Right ventricle myocardium inferior (tissue), 1 donor: ENCODE measurements around the gene NFAT5. TPM values are rescaled to one million over a fixed set of nuclear protein-coding genes. Genes with fewer than 3 reads are reported as not detected.
"Not testable (repeated sequence)": the region's sequence is repeated elsewhere in the genome, so short reads cannot be mapped to it uniquely, and the experiment has no call there.

Experiments used
- ATAC-seq: fragments of 200-7000 bp; cut with Tn5 transposase; one replicate; pipeline ENCODE4 v1.9.1; 2020; ENCODE audit warnings: mild to moderate bottlenecking, moderate library complexity
- DNase-seq: peaks from one replicate; pipeline ENCODE4 v3.0.0; 2021; ENCODE audit errors: missing footprints
- intact Hi-C: fragments of 100-400 bp; cut with DNase I; formaldehyde crosslinking; loops from one replicate; pipeline ENCODE4 v1.11.0; 2022
- total RNA-seq: library from RNA; stranded (reverse); fragmentation: NEBNext Ultra II Directional; extraction: Animal tissue kit (Norgen Biotek cat#: 25700); gene quantifications from one replicate; pipeline ENCODE4 v1.2.1, GENCODE V29; 2021
- donor health status: DM: no; HTN: yes; CAD: no; lungs with severe emphysema.

NFAT5 gene
- total RNA-seq, 1 donor from 2014 or later = 16.2 TPM

DNA sequence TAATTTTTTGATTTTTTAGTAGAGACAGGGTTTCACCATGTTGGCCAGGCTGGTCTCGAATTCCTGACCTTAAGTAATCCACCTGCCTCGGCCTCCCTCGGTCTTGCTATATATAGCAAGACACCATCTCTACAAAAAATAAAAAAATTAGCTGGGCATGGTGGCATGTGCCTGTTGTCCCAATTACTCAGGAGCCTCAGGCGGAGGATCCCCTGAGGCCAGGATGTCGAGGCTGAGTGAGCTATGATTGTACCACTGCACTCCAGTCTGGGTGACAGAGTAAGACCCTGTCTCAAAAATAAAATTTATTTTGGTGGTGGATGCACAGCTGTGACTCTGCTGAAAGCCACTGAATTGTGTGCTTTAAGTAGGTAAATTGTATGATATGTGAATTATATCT lies 18.7 kb downstream of the NFAT5 start:
- DNase-seq, intact Hi-C loops, ATAC-seq: not testable (repeated sequence)

DNA sequence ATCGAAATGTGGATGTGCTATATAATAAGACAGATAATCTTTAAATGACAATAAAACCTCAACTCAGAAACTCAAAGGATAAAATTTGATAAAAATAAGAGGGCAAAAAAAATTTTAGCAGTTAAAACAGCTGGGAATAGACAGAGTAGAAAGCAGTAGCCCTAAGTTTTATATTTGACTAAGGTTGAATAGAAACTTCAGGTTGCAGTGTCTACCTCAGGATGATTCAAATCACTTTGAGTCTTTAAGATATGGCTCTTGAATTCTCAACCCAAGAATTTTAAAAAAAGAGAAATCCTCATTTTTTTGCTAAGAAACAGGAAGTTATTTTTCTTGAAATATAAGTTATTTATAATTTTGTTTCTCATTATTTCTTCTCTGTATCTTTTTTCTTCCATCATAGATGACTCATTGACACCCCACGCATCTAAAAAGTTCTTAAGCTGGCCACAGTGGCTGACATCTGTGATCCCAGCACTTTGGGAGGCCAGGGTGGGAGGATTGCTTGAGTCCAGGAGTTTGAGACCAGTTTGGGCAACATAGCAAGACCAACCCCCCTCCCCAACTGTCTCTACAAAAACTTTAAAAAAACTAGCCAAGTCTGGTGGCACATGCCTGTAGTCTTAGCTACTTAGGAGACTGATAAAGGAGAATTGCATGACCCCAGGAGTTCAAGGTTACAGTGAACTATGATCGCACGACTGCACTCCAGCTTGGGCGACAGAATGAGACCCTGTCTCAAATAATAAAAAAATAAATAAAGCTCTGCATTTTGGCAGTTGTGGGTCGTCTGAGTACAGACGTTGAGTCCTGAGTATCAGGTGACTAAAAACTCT lies 23.9 kb downstream of the NFAT5 start:
- no peak for ATAC-seq

DNA sequence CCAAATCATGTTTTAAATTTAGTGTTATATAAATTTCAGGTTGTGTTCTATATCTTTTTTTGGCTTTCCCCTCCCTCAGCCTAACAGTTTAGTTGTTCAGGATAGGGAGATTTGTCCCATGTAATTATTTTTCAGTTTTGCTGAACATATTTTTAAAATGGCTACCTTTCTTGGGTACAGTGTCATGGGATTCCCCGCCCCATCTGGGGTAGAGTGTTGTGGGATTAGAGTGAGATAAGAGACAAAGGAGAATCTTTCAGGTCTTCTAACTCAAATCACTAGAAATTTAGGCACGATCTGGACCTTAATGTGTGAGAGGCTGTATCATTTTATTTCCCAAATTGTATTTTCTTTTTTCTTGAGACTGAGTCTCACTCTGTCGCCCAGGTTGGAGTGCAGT lies 24.8 kb downstream of the NFAT5 start:
- intact Hi-C loops = no loop called here
- DNase-seq = no peak
- ATAC-seq = no peak

More for the DNA sequence above, 23.9 kb downstream of the NFAT5 start:
- no peak for DNase-seq
- intact Hi-C loops = no loop called here

DNA sequence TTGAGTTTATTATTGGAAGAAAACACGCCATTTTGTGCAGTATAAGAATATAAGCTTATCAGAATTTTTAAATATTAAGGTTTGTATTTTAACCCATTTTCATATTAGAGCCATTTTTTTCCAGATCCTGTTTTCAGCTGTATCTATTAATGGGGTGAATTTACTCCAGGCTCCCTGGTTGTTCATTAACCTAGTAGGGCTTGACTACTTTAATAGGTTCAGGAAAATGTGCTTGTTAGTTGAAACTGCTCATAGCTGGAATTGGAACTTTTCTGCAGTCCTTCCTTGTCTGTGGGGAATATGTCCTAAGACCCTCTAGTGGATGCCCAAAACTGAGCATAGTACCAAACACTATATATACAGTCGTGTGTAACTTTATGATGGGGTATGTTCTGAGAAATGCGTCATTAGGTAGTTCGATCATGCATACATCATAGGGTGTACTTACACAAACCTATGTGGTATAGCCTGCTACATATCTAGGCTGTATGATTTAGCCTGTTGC lies 28.0 kb downstream of the NFAT5 start:
- ATAC-seq (no peak), DNase-seq (no peak)
- intact Hi-C loops = no loop called here

DNA sequence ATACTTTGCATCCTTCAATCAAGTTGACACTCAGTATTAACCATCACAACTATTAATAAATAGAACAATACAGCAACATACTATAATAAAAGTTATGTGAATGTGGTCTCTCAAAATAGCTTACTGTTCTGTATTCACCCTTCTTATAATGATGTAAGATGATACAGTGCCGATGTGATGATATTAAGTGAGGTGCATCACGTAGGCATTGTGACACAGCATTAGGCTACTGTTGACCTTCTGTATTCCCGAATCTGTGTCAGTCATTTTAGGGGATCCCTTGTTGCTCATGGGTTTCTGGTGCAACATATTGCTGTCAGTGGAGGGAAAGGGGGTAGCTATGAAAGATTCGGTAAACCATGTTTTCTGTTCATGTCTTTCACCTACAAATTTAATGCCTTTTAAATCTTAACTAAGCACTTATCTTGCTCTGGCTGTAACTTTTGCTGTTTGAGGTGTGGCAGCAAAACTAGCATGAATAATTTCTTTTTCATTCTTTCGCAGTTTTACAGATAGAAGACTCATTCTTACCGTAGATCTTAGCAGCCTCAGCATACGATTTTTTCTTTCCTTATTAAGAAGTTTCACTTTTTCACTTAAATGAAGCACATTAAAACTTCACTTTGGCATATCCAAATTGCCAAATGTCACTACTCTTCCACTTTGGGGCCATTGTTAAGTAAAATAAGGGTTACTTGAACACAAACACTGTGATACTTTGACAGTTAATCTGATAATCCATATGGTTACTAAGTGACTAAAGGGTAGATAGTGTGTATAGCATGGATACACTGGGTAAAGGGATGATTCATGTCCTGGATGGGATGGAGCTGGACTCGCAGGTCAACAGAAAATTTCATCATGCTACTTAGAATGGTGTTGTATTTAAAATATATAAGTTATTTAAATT lies 29.6 kb downstream of the NFAT5 start:
- no peak for DNase-seq
- ATAC-seq = no peak
- intact Hi-C loops = no loop called here

DNA sequence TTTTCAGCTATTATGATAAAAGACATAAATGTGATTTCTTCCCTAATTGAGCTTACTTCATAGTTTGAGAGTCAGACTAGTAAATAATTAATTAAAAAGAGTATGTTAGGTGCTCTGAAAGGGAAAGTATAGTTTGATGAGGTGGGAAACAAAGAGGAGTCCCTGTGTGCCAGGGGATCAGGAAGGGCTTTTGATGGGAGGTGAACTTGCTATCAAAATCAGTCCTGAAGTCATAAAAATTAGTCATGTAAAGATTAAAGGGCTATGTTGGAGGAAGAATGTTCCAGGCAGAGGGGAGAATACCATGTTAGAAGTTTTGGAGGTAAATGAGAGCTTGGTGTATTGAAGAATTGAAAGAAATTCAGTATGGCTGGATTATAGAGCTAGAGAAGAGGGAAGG lies 31.0 kb downstream of the NFAT5 start:
- ATAC-seq = no peak

DNA sequence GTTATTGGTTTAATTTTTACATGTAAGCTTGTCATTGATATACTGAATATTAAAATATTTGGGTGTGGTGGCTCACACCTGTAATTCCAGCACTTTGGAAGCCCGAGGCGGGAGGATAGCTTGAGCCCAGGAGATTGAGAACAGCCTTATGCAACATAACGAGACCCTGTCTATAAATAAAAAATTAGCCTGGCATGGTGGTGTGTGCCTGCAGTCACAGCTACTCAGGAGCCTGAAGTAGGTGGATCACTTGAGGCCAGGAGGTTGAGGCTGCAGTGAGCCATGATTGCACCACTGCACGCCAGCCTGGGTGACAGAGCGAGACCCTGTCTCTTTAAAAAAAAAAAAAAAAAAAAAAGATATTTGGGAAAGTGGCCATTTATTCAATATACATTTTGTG lies 32.3 kb downstream of the NFAT5 start:
- ATAC-seq (peak; percentile 34), DNase-seq (no peak)
- intact Hi-C loops = no loop called here

More for the DNA sequence above, 31.0 kb downstream of the NFAT5 start:
- intact Hi-C loops = no loop called here
- DNase-seq = no peak

DNA sequence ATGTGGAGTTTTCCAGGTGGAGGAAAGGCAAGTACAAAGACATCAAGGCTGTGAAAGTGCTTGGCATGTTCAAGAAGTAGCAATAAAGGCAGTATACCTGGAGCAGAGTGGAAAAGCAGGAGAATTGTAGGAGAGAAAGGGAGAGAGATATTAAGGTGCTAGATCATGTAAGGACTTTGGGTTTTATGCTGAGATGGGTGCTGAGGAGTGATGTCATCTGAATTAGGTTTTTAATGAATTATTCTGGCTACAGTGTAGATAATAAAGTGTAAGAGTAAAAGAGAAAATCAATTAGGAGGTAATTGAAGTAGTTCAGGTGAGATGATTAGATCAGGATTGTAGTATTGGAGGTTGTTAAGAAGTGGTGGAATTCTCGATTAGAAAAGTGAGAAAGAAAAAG lies 34.0 kb downstream of the NFAT5 start:
- intact Hi-C loops = no loop called here
- no peak for ATAC-seq
- DNase-seq = no peak

DNA sequence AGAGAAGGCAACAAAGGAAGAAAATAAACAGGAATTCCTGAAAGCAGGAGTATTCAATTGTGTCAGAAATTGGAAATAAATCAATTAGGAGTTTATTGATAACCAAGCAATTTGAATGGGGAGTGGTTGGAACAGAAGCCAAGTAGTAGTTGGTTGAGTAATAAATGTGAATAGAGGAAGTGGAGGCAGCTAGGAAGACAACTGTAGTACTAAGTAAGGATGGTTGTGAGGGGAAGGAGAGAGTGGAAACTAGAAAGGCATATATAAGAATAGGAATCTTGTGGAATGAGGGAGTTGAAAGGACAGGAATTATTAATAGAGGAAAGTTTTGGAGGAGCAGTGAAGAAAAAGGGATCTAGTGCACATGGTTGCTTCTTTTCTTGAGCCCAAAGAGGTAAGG lies 34.4 kb downstream of the NFAT5 start:
- no peak for ATAC-seq
- DNase-seq = no peak
- intact Hi-C loops = no loop called here

DNA sequence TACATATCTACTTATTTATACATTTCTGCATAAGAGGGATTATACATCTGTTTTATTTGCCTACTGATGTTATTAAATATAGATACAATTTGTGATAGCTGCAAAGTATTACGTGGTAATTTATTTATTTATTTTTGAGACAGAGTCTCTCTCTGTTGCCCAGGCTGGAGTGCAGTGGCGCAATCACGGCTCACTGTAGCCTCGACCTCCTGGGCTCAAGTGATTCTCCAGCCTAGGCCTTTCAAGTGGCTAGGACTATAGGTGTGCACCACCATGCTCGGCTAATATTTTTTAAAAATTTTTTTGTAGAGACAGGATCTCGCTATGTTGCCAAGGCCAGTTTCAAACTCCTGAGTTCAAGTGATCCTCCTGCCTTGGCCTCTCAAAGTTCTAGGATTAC lies 35.5 kb downstream of the NFAT5 start:
- ATAC-seq (no peak), DNase-seq (no peak)
- intact Hi-C loops = no loop called here

DNA sequence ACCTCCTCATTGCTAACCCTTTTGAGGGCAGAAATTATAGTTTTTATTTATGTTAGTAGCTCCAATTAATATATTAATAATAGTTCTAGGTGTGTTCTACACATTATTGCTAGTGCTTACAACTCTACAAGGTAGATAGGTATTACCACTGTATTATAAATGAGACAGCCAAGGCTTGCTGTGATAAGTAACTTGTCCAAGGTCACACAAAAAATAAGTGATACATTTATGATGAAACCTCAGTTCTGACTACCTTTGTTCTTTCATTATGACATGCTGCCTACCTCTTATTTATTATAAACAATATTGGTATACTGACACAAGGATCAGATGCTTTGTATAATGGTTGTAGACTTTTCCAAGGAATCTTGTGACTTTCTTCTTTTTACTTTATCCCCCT lies 41.2 kb downstream of the NFAT5 start:
- intact Hi-C loops = no loop called here
- no peak for ATAC-seq
- DNase-seq = no peak

DNA sequence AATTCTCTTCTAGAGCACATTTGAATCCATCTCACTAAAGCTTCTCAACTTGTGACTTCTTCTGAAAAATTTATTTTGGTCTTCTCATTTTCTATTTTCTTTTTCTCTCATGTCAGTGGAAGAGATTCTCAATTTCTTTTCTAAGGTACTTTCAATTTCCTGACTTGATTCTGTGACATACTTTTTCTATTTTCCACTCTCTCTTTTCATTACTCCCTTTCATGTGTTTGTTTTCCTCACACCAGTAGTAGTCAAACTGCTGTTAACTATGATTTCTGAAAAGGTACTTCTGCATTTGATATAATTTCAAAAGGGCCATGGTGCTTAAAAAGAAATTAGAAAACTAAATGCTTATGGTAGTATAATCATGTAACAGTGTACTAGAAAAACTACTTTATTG lies 41.9 kb downstream of the NFAT5 start:
- ATAC-seq (no peak), DNase-seq (no peak)
- intact Hi-C loops = no loop called here

DNA sequence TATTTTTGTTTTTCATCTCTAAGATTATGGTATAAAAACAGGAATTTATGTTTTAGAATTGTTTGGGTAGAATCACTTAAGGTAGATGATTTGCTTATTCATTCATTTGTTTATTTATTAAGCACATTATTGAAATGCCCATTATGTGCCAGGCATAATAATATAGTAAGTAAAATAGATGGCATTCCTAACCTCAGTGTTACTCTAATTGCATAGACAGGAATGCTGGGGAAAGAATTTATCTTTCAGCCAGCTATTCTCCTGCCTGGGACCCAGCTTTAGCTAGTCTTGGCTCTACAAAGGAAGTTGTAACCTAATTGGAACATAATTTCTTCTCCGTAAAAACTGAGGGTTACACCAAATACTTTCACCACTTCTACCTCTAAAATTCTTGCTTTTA lies 44.6 kb downstream of the NFAT5 start:
- intact Hi-C loops = no loop called here
- DNase-seq (no peak), ATAC-seq (no peak)

DNA sequence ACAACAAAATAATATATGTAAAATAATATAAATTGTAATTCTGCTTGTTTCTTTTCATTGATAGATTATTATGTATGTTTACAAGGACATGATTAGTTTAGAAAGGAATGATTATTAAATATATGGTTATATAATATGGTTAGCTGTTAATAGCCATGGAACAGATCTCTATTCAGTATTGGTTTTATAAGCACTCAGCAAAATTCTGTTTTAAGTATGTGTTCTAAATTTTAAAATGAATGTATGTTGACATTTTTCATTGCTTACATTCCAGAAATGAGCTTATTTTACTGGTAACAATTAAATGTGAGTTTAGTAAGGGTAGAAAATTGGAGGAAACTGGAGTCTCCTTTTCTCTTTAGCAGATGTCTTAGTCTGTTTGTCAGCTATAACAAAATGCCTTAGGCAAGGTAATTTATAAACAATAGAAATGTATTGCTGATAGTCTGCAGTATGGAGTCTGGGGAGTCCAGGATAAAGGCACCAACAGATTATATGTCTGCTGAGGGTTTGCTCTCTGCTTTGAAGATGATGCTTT lies 45.4 kb downstream of the NFAT5 start:
- intact Hi-C loops = no loop called here
- DNase-seq = no peak
- no peak for ATAC-seq

DNA sequence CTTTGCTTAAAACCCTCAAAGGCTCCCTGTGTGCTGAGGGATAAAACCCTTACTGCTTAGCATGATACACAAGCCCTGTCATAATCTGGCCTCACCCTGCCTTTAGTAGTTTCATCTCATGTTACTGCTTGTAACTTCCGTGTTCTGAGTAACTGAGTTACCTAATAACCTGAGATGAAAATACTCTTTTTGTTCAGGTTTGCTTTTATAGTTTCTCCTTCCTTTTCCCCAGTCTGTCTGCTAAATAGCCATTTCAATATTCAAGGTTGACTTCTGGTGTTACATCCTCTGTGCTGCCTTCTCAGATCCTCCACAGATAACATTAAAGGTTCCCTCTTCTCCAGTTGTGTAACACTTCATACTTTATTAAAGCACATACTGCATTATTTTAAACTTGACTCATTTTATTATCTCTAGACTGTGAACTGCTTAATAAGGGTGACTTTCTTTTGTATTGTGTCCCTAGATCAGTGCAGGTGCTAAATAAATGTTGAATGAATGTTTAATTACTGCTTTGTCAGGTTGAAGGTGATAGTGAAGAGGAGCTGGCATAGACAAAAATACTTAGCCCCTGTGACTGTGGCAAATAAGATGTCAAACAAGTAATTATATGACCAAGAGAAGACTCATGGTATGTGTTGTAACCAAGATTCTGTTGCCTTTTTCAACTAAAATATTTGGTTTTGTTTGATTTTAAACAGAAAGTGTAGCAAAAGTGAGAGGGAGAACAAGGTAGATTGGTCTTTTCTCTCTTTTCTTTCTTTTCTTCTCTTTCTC lies 47.8 kb downstream of the NFAT5 start:
- ATAC-seq = no peak
- intact Hi-C loops = no loop called here
- no peak for DNase-seq

DNA sequence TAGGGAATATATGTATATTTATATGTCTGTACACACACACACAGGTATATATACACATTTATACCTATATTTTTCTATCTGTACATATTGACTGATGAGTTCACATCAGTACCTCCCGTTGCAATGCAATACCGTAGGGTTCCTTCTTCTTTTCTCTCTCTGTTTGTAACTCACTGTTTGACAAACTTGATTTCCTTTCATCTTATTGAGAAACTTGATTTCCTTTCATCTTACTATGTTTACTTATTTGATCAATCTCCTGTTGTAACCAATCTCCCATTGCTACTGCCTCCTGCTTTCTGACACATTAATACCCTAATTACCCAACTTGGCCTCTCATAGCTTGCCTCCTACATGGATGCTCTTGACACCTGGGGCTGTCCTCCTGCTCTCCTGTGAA lies 49.8 kb downstream of the NFAT5 start:
- intact Hi-C loops = loop anchor here (5.0 kb wide), 2 partner anchors 48 to 218 kb away; partner anchors contain the start of gene NFAT5
- DNase-seq = no peak

DNA sequence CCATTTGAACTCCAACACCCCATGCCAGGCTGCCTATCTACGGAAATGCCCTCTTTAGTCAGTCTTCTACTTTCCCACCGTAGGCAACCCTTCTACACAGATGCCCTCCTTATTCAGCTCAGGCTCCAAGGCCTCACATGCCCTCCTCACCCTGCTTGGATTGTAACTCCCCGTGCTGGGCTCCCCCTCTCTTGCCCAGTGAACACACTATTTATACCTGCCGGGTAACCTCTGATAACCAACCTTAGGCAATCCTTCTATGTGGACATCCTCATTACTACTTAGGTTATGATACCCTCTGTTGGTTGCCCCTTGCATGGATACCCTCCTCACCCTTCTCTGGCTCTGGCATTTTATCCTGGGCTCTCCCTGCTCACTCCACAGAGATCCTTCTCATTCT lies 50.3 kb downstream of the NFAT5 start:
- ATAC-seq (peak; percentile 53), DNase-seq (no peak)
- intact Hi-C loops = loop anchor here (5.0 kb wide), 2 partner anchors 49 to 219 kb away; partner anchors contain the start of gene NFAT5

More for the DNA sequence above, 49.8 kb downstream of the NFAT5 start:
- no peak for ATAC-seq

DNA sequence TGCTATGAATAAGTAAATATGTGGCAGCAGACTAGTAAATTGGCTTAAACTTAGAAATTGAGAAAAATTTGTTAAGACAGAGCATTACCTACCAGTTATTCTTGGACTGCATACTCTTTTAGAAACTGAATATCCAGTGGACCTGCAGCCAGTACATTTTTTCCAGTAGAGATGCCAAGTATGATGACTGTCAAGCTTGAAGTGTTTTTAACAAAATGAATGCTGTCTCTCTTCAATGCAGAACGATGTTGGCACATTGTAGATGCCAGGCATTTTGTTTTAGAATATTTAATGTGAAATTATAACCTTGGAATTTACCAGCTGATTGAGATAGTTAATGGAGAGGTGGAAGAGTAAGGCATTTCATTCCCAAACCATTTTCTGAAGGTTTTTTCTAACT lies 52.5 kb downstream of the NFAT5 start:
- intact Hi-C loops = loop anchor here (5.0 kb wide), 2 partner anchors 51 to 221 kb away; partner anchors contain the start of gene NFAT5
- ATAC-seq (peak; percentile 51), DNase-seq (no peak)
